MM.1S (cell line): ENCODE measurements around the gene MAP3K20.
A peak's percentile ranks its signal among the peaks of the same experiment; 100 is the strongest.
"Not testable (repeated sequence)": the region's sequence is repeated elsewhere in the genome, so short reads cannot be mapped to it uniquely, and the experiment has no call there.

Experiments
- DNase-seq: peaks from one replicate; pipeline ENCODE4 v3.0.0-alpha.2; 2015
- H2AFZ ChIP-seq: fragments of 300-600 bp; sonication (generic); 2 replicates; pipeline ENCODE4 v1.6.0; 2016; ENCODE audit warnings: antibody characterized with exemption, low read length
- H3F3A ChIP-seq: fragments of 300-600 bp; sonication (generic); 2 replicates; pipeline ENCODE4 v1.6.1; 2016; ENCODE audit warnings: mild to moderate bottlenecking, antibody characterized with exemption, low read length, moderate library complexity, mixed read lengths; ENCODE audit not compliant: insufficient read depth
- H3K27ac ChIP-seq: fragments of 300-600 bp; sonication (generic); 2 replicates; pipeline ENCODE4 v1.5.1; 2016; ENCODE audit warnings: mild to moderate bottlenecking, low read length
- H3K27me3 ChIP-seq: fragments of 300-600 bp; sonication (generic); replicated peaks from 2 replicates; pipeline ENCODE4 v1.6.0; 2016; ENCODE audit warnings: low read length; ENCODE audit not compliant: insufficient read depth
- H3K36me3 ChIP-seq: fragments of 300-600 bp; sonication (generic); replicated peaks from 2 replicates; pipeline ENCODE4 v1.6.1; 2016; ENCODE audit warnings: mild to moderate bottlenecking, low read length, mixed read lengths; ENCODE audit not compliant: insufficient read depth
- H3K4me1 ChIP-seq: fragments of 300-600 bp; sonication (generic); 2 replicates; pipeline ENCODE4 v1.6.1; 2016; ENCODE audit warnings: low read length, mixed read lengths
- H3K4me2 ChIP-seq: fragments of 300-600 bp; sonication (generic); 2 replicates; pipeline ENCODE4 v1.6.0; 2016; ENCODE audit warnings: low read depth, low read length
- H3K4me3 ChIP-seq: fragments of 300-600 bp; sonication (generic); 2 replicates; pipeline ENCODE4 v1.5.1; 2016; ENCODE audit warnings: low read length, mixed read lengths
- H3K79me2 ChIP-seq: fragments of 300-600 bp; sonication (generic); 2 replicates; pipeline ENCODE4 v1.6.1; 2016; ENCODE audit warnings: mixed run types, low read length, mixed read lengths
- H3K9ac ChIP-seq: fragments of 300-600 bp; sonication (generic); 2 replicates; pipeline ENCODE4 v1.6.1; 2016; ENCODE audit warnings: low read length, mixed read lengths
- H3K9me2 ChIP-seq: fragments of 300-600 bp; sonication (generic); replicated peaks from 2 replicates; pipeline ENCODE4 v1.6.1; 2016; ENCODE audit warnings: mild to moderate bottlenecking, low read length, mixed read lengths; ENCODE audit not compliant: insufficient read depth
- H3K9me3 ChIP-seq: fragments of 300-600 bp; sonication (generic); replicated peaks from 2 replicates; pipeline ENCODE4 v1.6.1; 2016; ENCODE audit warnings: mild to moderate bottlenecking, low read length, mixed read lengths; ENCODE audit not compliant: insufficient read depth
- H4K20me1 ChIP-seq: fragments of 300-600 bp; sonication (generic); 2 replicates; pipeline ENCODE4 v1.6.1; 2016; ENCODE audit warnings: mild to moderate bottlenecking, low read length, moderate library complexity, mixed read lengths; ENCODE audit not compliant: insufficient read depth
- CTCF ChIP-seq: fragments of 300-600 bp; sonication (generic); IDR thresholded peaks from 2 replicates; pipeline ENCODE4 v1.5.1; 2016; ENCODE audit warnings: antibody characterized with exemption, low read length, mixed read lengths
- EZH2 ChIP-seq: fragments of 300-600 bp; sonication (generic); optimal IDR thresholded peaks from 2 replicates; pipeline ENCODE3; 2017; ENCODE audit warnings: low read depth, mild to moderate bottlenecking, antibody characterized with exemption, low read length, mixed read lengths
- EZH2phosphoT487 ChIP-seq: fragments of 300-600 bp; sonication (generic); IDR thresholded peaks from 2 replicates; pipeline ENCODE4 v1.6.1; 2018; ENCODE audit warnings: antibody characterized with exemption, low read length

MAP3K20 gene

DNA sequence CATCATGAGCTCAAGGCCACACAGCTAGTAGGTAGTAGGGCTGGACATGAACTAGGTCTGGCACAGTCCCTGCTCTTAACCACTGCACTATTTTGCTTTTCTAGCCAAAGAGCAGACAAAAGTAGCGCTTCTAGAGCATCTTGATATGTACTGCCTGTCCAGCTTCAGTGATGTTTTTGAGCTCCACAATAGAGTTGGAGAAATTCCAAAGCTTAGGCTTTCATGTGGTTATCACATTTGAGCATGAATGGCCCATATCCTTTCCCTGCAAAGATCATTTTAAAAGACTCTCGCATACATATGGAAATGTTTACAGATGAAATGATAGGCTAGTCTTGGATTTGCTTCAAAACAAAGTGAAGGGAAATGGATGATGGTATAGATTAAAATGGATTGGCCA is 128.7 kb downstream of the MAP3K20 start:
- Histone ChIP-seq H3K27ac (no peak overlapping the region), H2AFZ (no peak overlapping the region), H3K4me3 (no peak overlapping the region), H3K36me3 (no peaks in the 10 kb centered on the region), H3K79me2 (no peaks in the 10 kb centered on the region), H3K9me3 (no peaks in the 10 kb centered on the region), H3K4me2 (no peak overlapping the region), H4K20me1 (no peaks in the 10 kb centered on the region), H3F3A (no peaks in the 10 kb centered on the region), H3K4me1 (no peaks in the 10 kb centered on the region), H3K9me2 (no peaks in the 10 kb centered on the region), H3K9ac (no peak overlapping the region), H3K27me3 (no peaks in the 10 kb centered on the region)
- DNase-seq: no peak
- TF ChIP-seq CTCF: no peak
- TF ChIP-seq EZH2: no peak
- no peak for TF ChIP-seq EZH2phosphoT487

DNA sequence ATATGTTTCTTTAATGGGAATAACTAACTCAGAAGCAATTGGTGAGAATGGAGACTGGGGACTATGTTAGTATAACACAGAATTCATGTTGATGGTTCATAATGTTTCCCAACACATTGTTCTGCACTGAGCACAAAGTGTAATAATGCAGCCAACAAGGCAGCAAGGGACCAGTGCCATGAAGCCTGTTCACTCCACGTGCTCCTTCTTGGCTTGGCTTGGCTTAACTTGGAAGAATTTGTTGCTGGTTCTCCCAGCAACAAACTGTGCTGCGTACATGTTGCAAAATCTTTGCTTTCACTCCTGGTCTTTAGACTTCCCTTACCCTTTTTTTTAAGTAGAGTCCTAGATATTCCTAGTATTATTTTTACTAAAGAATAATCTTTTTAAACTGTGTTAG is 129.7 kb downstream of the MAP3K20 start:
- Histone ChIP-seq H3K4me2 (no peak overlapping the region), H3K9me3 (no peaks in the 10 kb centered on the region), H3K36me3 (no peaks in the 10 kb centered on the region), H3K4me1 (no peaks in the 10 kb centered on the region), H3K79me2 (no peaks in the 10 kb centered on the region), H3K9me2 (no peaks in the 10 kb centered on the region), H3K4me3 (no peak overlapping the region), H3K27ac (no peak overlapping the region), H3K9ac (no peak overlapping the region), H2AFZ (no peak overlapping the region), H3F3A (no peaks in the 10 kb centered on the region), H4K20me1 (no peaks in the 10 kb centered on the region), H3K27me3 (no peaks in the 10 kb centered on the region)
- TF ChIP-seq CTCF (no peak), EZH2 (no peak)
- no peak for DNase-seq

GRCh38 chr2:173207124-173207523 is 131.5 kb downstream of the MAP3K20 start:
- H3K36me3 ChIP-seq, H3K9me2 ChIP-seq, H3K27ac ChIP-seq, H3K9ac ChIP-seq, H3F3A ChIP-seq, H3K4me3 ChIP-seq, H3K9me3 ChIP-seq, DNase-seq, H3K4me1 ChIP-seq, H3K79me2 ChIP-seq, H3K4me2 ChIP-seq, H2AFZ ChIP-seq, H4K20me1 ChIP-seq, H3K27me3 ChIP-seq: not testable (repeated sequence)

GRCh38 chr2:173210270-173211196 is 134.9 kb downstream of the MAP3K20 start:
- Histone ChIP-seq H3K9me2 (no peaks in the 10 kb centered on the region), H3K9ac (no peak overlapping the region), H3K79me2 (no peaks in the 10 kb centered on the region), H3K36me3 (no peaks in the 10 kb centered on the region), H3F3A (no peaks in the 10 kb centered on the region), H3K9me3 (no peaks in the 10 kb centered on the region), H3K4me1 (no peaks in the 10 kb centered on the region), H3K4me3 (no peak overlapping the region), H3K4me2 (no peak overlapping the region), H3K27ac (no peak overlapping the region), H3K27me3 (no peaks in the 10 kb centered on the region), H2AFZ (no peak overlapping the region), H4K20me1 (no peaks in the 10 kb centered on the region)
- peak; percentile 58 for DNase-seq
- TF ChIP-seq CTCF (peak; percentile 86), EZH2phosphoT487 (no peak)
